K562 (cell line): ENCODE data around the gene TSTD1. TPM values are rescaled to one million over a fixed set of nuclear protein-coding genes. Genes with fewer than 3 reads are reported as not detected.

Source experiments
- ATAC-seq: fragments of 200-7000 bp; cut with Tn5 transposase; 3 replicates; pipeline ENCODE4 v1.9.1; 2020; ENCODE audit warnings: moderate library complexity
- BruUV-seq: library from RNA; stranded (reverse); fragments of 400-500 nt; replicated peaks from 2 replicates; lab custom pipeline; 2021; lab: Mats Ljungman, UMichigan
- CTCF ChIA-PET: fragments of 300-600 bp; formaldehyde crosslinking; extraction: SDS; loops from one replicate; lab custom pipeline; 2021; ENCODE audit warnings: low intra/inter-chr PET ratio; lab: Yijun Ruan, JAX
- POLR2A ChIA-PET: fragments of 300-600, 350-650 bp; sonication (Branson Sonifier 250); formaldehyde crosslinking; extraction: SDS; loops from one replicate; lab custom pipeline; 2021; ENCODE audit warnings: antibody characterized with exemption, inconsistent platforms; lab: Yijun Ruan, JAX
- DNase-seq, 4 experiments: peaks; one replicate each; pipeline versions ENCODE4 v3.0.0 to v3.0.0-alpha.2; 2011 to 2018; ENCODE audit warnings: low spot score in 3 of 4, mixed read lengths in 3 of 4; ENCODE audit errors: extremely low read depth in 1 of 4
- FAIRE-seq: peaks from 2 replicates; lab custom pipeline; 2011; peaks lifted over from hg19 to GRCh38; lab: Jason Lieb, UNC
- H2AFZ ChIP-seq: 2 replicates; pipeline ENCODE4 v1.6.0; 2011; ENCODE audit warnings: low read depth, low read length, control low read depth, inconsistent platforms
- H3K27ac ChIP-seq: fragments of 200-600 bp; 3 replicates; pipeline ENCODE4 v1.8.0; 2011; ENCODE audit warnings: low read depth, mild to moderate bottlenecking, control low read depth, inconsistent platforms, low read length, moderate library complexity, mixed read lengths; ENCODE audit errors: extremely low read depth
- H3K27me3 ChIP-seq, 2 experiments: fragments of 300-600 bp in 1 of 2; 2 replicates in 1 of 2; 3 replicates in 1 of 2; pipeline versions ENCODE4 v1.6.0 to v1.8.0; 2011; ENCODE audit warnings: inconsistent platforms in 2 of 2, low read length in 2 of 2, mild to moderate bottlenecking in 1 of 2, mixed read lengths in 1 of 2, moderate library complexity in 1 of 2; ENCODE audit not compliant: control insufficient read depth in 2 of 2, insufficient read depth in 2 of 2
- H3K36me3 ChIP-seq: fragments of 300-600 bp; 3 replicates; pipeline ENCODE4 v1.8.0; 2011; ENCODE audit warnings: mild to moderate bottlenecking, low read length, inconsistent platforms; ENCODE audit not compliant: control insufficient read depth, insufficient read depth
- H3K4me1 ChIP-seq, 2 experiments: fragments of 200-600 bp in 1 of 2; replicated peaks in 1 of 2; 2 replicates in 1 of 2; 3 replicates in 1 of 2; pipeline versions ENCODE4 v1.5.1 to v1.8.0; 2011; ENCODE audit warnings: inconsistent platforms in 2 of 2, low read length in 2 of 2, mild to moderate bottlenecking in 1 of 2, mixed read lengths in 1 of 2, moderate library complexity in 1 of 2; ENCODE audit not compliant: control insufficient read depth in 2 of 2, insufficient read depth in 2 of 2
- H3K4me2 ChIP-seq: 2 replicates; pipeline ENCODE4 v1.6.1; 2011; ENCODE audit warnings: low read length, control low read depth, inconsistent platforms, mixed read lengths; ENCODE audit not compliant: insufficient read depth
- H3K4me3 ChIP-seq: fragments of 200-600 bp; sonication (generic), shearing (Covaris generic); 2 replicates; pipeline ENCODE4 v1.5.1; 2016; ENCODE audit warnings: control low read depth, inconsistent platforms
- H3K79me2 ChIP-seq: fragments of 200-600 bp; 3 replicates; pipeline ENCODE4 v1.8.0; 2011; ENCODE audit warnings: low read length, inconsistent platforms; ENCODE audit not compliant: control insufficient read depth, insufficient read depth
- H3K9ac ChIP-seq, 2 experiments: 2 replicates each; pipeline versions ENCODE4 v1.6.0 to v1.6.1; 2011; ENCODE audit warnings: low read depth in 2 of 2, low read length in 2 of 2, control low read depth in 1 of 2, inconsistent platforms in 1 of 2, mild to moderate bottlenecking in 1 of 2, mixed read lengths in 1 of 2; ENCODE audit not compliant: insufficient read depth in 1 of 2
- H3K9me1 ChIP-seq: one replicate; pipeline ENCODE4 v1.6.0; 2011; ENCODE audit warnings: inconsistent platforms, mild to moderate bottlenecking, low read length, moderate library complexity; ENCODE audit not compliant: control insufficient read depth, insufficient read depth
- H3K9me3 ChIP-seq: replicated peaks from 2 replicates; pipeline ENCODE4 v1.5.1; 2011; ENCODE audit warnings: low read depth, low read length, inconsistent platforms; ENCODE audit not compliant: control insufficient read depth, insufficient read depth
- H4K20me1 ChIP-seq: replicated peaks from 2 replicates; pipeline ENCODE4 v1.6.1; 2011; ENCODE audit warnings: low read length, inconsistent platforms, mixed read lengths; ENCODE audit not compliant: control insufficient read depth, insufficient read depth
- CTBP1 ChIP-seq: fragments of 450-650 bp; IDR thresholded peaks from 2 replicates; pipeline ENCODE4 v1.6.1; 2016; ENCODE audit warnings: borderline replicate concordance
- E2F3 ChIP-seq: fragments of 250-450 bp; sonication (Bioruptor Pico); IDR thresholded peaks from 2 replicates; pipeline ENCODE4 v1.4.0; 2020; ENCODE audit warnings: mild to moderate bottlenecking
- POLR2G ChIP-seq: fragments of 200-400 bp; formaldehyde crosslinking; IDR thresholded peaks from 2 replicates; pipeline ENCODE4 v1.6.1; 2017; ENCODE audit warnings: low read depth, mild to moderate bottlenecking, antibody characterized with exemption, low read length, moderate library complexity
- SNIP1 ChIP-seq: fragments of 450-650 bp; IDR thresholded peaks from 2 replicates; pipeline ENCODE4 v1.7.1; 2017; ENCODE audit warnings: low read depth, mild to moderate bottlenecking
- TRIM24 ChIP-seq, 2 experiments: fragments of 450-650 bp; IDR thresholded peaks; 2 replicates each; pipeline ENCODE4 v1.6.1; 2016
- ZFP36 ChIP-seq: fragments of 150-350 bp; IDR thresholded peaks from 2 replicates; pipeline ENCODE4 v1.6.1; 2018; ENCODE audit warnings: low read length, low read depth; ENCODE audit not compliant: partially characterized antibody
- ZNF175 ChIP-seq: fragments of 200-800 bp; sonication (Bioruptor generic); IDR thresholded peaks from 2 replicates; pipeline ENCODE4 v1.6.1; 2016; ENCODE audit warnings: low read depth, mild to moderate bottlenecking, missing genetic modification characterization, missing compliant biosample characterization
- WGBS: fragments of 100-300 bp; shearing (Covaris generic); methylation state at CpG from one replicate; pipeline ENCODE4 v1.1.6; 2016; ENCODE audit warnings: low coverage, mixed read lengths; ENCODE audit not compliant: insufficient coverage; ENCODE audit errors: missing lambda C conversion rate; 5-methylcytosine and 5-hydroxymethylcytosine counted together
- in situ Hi-C: fragments of 300-500 bp; cut with MboI; formaldehyde crosslinking; loops from 4 replicates; pipeline ENCODE4 v1.15.0; 2018; ENCODE audit warnings: inconsistent platforms, mixed read lengths
- intact Hi-C: fragments of 100-400 bp; cut with micrococcal nuclease; formaldehyde crosslinking; loops from 2 replicates; pipeline ENCODE4 v1.14.2; 2022
- polyA plus RNA-seq, 8 experiments: library from polyadenylated mRNA; depleted of rRNA in 4 of 8; stranded (reverse) in 5 of 8; unstranded in 3 of 8; fragments of >200 nt; fragmentation: Nextera tagmentation in 2 of 8; fragmentation: Illumina TruSeq in 1 of 8; extraction: Ambion mirVana in 2 of 8; extraction: Trizol in 1 of 8; gene quantifications; 2 replicates each; pipeline versions ENCODE4 v1.2.1 to v1.2.3, GENCODE V29; 2011 to 2014; ENCODE audit warnings: inconsistent platforms in 1 of 8, missing spikeins in 1 of 8
- total RNA-seq, 7 experiments: library from RNA; depleted of rRNA in 6 of 7; stranded (reverse); fragments of >200 nt in 6 of 7; fragmentation: Illumina TruSeq in 2 of 7; extraction: Trizol in 2 of 7; gene quantifications; 2 replicates each; pipeline versions ENCODE4 v1.2.1 to v1.2.3, GENCODE V29; 2011 to 2021; ENCODE audit warnings: low replicate concordance in 1 of 7
- TF ChIP-seq, protein P1 (sequence below): fragments of 450-650 bp; IDR thresholded peaks from 2 replicates; pipeline ENCODE4 v1.6.1; 2016; ENCODE audit warnings: mild to moderate bottlenecking, moderate library complexity
- TF ChIP-seq, protein P2 (sequence below): fragments of 450-650 bp; IDR thresholded peaks from 2 replicates; pipeline ENCODE4 v1.6.1; 2016; ENCODE audit warnings: missing biosample characterization, missing genetic modification characterization

Gene TSTD1
- total and polyA plus RNA-seq, 9 of the 15 experiments (the other 6 are each of a cell fraction or from before 2014, with no cell fraction given): 0.23 to 0.53 TPM; not detected in 7

DNA sequence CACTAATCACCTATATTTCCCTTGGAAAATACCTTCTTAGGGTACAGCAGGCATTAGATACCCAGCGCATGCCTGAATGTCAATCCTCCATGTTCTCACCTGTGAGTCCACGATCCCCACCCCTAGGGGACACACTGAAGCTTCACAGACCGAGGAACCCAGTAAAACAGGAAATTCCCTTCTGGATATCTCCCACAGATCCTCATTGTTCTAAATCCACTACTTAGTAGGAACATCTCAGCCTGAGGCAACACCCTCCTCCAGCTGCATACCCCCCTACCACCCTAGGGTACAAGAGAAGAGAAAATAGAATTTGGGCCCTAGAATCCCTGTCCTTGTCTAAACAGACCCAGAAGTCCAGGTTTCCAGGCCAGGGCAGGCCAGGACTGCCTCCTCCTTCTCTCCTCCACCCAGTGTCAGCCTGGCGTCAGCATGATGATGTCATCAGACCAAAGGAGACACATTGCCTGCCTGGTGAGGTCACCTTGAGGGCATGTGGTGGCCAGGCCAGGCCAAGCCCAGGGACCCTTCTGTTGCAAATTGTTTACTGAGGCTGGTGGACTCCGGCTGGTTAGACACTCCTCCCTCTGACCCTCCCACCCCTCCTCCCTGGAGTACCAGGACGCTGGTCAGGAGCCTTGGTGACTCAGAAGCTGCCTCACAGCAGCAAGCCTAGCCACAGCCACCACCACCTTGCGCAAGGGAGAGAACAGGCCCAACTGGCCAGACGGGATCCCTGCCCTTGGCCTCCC is 44.4 kb upstream of the TSTD1 start:
- Histone ChIP-seq H2AFZ (peak overlapping the region; percentile 91), H3K27ac (peak overlapping the region; percentile 54; the same call in 2 of the 3 replicates), H3K4me3 (no peak overlapping the region), H3K36me3 (no peaks in the 10 kb centered on the region), H3K9me3 (no peaks in the 10 kb centered on the region), H3K79me2 (no peaks in the 10 kb centered on the region), H3K4me1 (peaks cover 12 to 18% of the 10 kb centered on the region in 2 experiments; a peak in 4 of 5 replicates), H3K4me2 (peak overlapping the region; percentile 34), H4K20me1 (no peaks in the 10 kb centered on the region), H3K9ac (peak overlapping the region; percentile 19 to 78; a peak in 3 of 4 replicates), H3K27me3 (no peaks in the 10 kb centered on the region), H3K9me1 (no peaks in the 10 kb centered on the region)
- peak; percentile 92 for FAIRE-seq
- intact Hi-C loops (no loop called here), in situ Hi-C loops (loop anchor here (25.0 kb wide), 1 partner anchor 246 kb away; no protein-coding TSS in a partner anchor)
- no TSS peak for BruUV-seq
- peak; percentile 91 for ATAC-seq
- ChIA-PET CTCF (no interaction called here), POLR2A (interaction anchor here (1.0 kb wide), 1 partner anchor 10 kb away, joined by 4 read pairs; no protein-coding TSS in a partner anchor)
- peak; percentile 73 to 83 (median 76) for DNase-seq
- 29% methylated on average over 7 of the region's 8 CpGs for WGBS
- TF ChIP-seq POLR2G: peak; percentile 36; the same call in 1 of the 2 replicates
- TF ChIP-seq E2F3 (CRISPR knock-in tag): no peak
- TF ChIP-seq, protein P1, sequence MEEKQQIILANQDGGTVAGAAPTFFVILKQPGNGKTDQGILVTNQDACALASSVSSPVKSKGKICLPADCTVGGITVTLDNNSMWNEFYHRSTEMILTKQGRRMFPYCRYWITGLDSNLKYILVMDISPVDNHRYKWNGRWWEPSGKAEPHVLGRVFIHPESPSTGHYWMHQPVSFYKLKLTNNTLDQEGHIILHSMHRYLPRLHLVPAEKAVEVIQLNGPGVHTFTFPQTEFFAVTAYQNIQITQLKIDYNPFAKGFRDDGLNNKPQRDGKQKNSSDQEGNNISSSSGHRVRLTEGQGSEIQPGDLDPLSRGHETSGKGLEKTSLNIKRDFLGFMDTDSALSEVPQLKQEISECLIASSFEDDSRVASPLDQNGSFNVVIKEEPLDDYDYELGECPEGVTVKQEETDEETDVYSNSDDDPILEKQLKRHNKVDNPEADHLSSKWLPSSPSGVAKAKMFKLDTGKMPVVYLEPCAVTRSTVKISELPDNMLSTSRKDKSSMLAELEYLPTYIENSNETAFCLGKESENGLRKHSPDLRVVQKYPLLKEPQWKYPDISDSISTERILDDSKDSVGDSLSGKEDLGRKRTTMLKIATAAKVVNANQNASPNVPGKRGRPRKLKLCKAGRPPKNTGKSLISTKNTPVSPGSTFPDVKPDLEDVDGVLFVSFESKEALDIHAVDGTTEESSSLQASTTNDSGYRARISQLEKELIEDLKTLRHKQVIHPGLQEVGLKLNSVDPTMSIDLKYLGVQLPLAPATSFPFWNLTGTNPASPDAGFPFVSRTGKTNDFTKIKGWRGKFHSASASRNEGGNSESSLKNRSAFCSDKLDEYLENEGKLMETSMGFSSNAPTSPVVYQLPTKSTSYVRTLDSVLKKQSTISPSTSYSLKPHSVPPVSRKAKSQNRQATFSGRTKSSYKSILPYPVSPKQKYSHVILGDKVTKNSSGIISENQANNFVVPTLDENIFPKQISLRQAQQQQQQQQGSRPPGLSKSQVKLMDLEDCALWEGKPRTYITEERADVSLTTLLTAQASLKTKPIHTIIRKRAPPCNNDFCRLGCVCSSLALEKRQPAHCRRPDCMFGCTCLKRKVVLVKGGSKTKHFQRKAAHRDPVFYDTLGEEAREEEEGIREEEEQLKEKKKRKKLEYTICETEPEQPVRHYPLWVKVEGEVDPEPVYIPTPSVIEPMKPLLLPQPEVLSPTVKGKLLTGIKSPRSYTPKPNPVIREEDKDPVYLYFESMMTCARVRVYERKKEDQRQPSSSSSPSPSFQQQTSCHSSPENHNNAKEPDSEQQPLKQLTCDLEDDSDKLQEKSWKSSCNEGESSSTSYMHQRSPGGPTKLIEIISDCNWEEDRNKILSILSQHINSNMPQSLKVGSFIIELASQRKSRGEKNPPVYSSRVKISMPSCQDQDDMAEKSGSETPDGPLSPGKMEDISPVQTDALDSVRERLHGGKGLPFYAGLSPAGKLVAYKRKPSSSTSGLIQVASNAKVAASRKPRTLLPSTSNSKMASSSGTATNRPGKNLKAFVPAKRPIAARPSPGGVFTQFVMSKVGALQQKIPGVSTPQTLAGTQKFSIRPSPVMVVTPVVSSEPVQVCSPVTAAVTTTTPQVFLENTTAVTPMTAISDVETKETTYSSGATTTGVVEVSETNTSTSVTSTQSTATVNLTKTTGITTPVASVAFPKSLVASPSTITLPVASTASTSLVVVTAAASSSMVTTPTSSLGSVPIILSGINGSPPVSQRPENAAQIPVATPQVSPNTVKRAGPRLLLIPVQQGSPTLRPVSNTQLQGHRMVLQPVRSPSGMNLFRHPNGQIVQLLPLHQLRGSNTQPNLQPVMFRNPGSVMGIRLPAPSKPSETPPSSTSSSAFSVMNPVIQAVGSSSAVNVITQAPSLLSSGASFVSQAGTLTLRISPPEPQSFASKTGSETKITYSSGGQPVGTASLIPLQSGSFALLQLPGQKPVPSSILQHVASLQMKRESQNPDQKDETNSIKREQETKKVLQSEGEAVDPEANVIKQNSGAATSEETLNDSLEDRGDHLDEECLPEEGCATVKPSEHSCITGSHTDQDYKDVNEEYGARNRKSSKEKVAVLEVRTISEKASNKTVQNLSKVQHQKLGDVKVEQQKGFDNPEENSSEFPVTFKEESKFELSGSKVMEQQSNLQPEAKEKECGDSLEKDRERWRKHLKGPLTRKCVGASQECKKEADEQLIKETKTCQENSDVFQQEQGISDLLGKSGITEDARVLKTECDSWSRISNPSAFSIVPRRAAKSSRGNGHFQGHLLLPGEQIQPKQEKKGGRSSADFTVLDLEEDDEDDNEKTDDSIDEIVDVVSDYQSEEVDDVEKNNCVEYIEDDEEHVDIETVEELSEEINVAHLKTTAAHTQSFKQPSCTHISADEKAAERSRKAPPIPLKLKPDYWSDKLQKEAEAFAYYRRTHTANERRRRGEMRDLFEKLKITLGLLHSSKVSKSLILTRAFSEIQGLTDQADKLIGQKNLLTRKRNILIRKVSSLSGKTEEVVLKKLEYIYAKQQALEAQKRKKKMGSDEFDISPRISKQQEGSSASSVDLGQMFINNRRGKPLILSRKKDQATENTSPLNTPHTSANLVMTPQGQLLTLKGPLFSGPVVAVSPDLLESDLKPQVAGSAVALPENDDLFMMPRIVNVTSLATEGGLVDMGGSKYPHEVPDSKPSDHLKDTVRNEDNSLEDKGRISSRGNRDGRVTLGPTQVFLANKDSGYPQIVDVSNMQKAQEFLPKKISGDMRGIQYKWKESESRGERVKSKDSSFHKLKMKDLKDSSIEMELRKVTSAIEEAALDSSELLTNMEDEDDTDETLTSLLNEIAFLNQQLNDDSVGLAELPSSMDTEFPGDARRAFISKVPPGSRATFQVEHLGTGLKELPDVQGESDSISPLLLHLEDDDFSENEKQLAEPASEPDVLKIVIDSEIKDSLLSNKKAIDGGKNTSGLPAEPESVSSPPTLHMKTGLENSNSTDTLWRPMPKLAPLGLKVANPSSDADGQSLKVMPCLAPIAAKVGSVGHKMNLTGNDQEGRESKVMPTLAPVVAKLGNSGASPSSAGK: 0 out of 2 replicates have a peak, but pooled peaks have one; percentile 44
- TF ChIP-seq SNIP1: no peak
- 0 out of 2 replicates have a peak, but pooled peaks have one; percentile 15 for TF ChIP-seq ZNF175 (CRISPR knock-in tag)
- TF ChIP-seq, protein P2, sequence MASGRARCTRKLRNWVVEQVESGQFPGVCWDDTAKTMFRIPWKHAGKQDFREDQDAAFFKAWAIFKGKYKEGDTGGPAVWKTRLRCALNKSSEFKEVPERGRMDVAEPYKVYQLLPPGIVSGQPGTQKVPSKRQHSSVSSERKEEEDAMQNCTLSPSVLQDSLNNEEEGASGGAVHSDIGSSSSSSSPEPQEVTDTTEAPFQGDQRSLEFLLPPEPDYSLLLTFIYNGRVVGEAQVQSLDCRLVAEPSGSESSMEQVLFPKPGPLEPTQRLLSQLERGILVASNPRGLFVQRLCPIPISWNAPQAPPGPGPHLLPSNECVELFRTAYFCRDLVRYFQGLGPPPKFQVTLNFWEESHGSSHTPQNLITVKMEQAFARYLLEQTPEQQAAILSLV (tag): 0 out of 2 replicates have a peak, but pooled peaks have one; percentile 50
- TF ChIP-seq TRIM24 (IDR thresholded peaks at IDR 0.05): peak; percentile 34 to 48; a peak in 3 of 4 replicates
- peak; percentile 2 for TF ChIP-seq ZFP36
- peak; percentile 46 for TF ChIP-seq CTBP1
